DMS53 (cell line): ENCODE measurements around the gene ZMIZ1.
A peak's percentile ranks its signal among the peaks of the same experiment; 100 is the strongest.

Source experiments
- DNase-seq: peaks from one replicate; lab custom pipeline; 2025; lab: John Stamatoyannopoulos, UW

Gene ZMIZ1

DNA sequence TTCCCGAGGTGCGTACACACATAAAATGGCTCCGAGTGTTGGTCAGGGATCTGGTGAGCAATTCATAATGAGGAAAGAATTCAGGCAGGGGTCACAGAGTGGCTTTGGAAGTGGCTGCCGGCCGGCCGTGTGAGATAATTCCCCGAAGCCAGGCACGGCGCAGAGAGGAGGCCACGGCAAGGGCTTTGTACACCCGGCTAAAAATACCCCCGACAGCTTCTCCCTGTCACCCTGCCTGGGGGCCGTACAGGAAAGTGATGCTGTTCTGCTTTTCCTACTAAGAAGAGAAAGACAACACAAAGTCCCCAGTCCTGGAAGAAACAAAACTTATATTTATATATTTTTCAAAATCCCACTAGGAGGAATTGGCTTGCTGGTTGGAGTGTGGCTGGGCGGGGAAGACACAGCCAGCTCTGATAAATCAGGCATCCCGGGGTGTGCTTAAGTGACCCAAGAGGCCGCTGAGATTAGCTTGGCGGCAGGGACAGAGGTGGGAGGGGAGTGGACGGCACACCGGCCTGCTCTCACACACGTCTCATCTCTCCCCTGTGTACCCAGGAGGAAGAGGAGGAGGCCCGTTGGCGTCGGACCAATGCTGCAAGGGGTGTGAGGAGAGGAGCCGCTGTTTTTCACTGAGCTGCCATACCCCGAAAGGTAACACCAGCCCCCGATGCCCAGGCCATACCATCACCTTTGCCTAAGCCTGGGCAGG is 70.5 kb downstream of the ZMIZ1 start:
- DNase-seq = no peak

DNA sequence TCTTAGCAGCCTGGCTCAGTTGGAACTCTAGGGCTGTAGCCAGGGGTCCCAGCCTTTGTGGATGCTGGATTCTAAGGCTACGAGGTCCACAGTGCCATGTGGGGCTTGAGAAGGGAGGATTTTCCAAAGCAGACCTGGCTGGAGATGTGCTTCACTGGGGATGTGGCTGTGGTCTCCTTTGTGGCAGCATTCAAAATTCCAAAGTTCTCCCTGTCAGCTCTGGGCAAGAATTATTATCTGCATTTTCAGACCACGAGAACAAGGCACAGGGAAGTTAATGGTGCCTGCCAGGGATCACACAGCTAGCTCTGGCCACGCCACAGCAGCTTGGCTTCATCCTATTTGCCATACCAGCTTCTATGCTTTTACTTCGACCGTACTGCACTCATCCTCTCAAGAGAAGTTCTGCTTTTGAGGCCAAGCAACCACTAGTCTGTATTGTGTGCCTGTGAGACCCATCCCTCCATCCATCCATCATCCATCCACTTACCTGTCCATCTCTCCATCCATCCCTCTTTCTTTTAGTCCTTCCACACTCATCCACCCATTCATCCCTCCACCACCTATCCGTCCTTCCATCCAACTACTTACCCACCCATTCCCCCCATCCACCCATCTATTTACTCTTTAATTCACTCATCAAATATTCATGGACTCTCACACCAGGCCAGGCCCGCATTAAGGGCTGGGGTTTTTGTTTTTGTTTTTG is 71.5 kb downstream of the ZMIZ1 start:
- DNase-seq = no peak

DNA sequence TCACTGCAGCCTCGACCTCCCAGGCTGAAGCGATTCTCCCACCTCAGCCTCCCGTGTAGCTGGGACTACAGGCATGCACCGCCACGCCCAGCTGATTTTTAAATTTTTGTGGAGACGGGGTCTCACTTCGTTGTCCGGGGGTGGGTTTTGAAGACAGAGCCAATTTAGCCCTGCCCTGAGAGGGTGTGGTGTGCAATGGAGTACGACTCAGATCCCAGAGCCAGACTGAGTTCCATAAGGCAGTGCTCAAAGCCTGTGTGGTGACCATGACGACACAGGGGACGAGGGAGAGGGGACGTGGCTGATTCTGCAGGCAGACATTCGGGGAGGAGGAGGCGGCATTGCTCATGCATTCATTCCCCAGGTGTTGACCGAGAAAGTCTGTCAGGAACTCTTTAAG is 72.1 kb downstream of the ZMIZ1 start:
- DNase-seq = no peak

DNA sequence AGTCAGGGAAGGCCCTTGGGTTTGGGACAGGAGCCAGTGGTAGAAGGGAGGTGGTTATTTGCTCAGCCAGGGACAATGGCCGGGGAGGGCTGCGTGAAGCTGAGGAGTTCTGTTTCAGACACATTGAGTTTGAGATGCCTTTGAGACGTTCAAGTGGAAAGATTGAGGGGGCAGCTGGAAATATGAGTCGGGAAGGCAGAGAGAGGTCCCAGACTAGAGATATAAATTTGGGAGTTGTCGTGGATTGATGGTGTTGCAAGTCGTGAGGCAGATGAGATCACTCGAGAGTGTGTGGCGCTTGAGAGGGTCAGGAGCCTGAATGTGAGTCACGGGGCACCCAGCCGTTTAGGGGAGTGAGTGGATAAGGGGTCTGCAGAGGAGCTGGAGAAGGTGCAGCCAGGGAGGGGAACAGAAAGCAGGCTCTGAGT is 73.3 kb downstream of the ZMIZ1 start:
- no peak for DNase-seq

DNA sequence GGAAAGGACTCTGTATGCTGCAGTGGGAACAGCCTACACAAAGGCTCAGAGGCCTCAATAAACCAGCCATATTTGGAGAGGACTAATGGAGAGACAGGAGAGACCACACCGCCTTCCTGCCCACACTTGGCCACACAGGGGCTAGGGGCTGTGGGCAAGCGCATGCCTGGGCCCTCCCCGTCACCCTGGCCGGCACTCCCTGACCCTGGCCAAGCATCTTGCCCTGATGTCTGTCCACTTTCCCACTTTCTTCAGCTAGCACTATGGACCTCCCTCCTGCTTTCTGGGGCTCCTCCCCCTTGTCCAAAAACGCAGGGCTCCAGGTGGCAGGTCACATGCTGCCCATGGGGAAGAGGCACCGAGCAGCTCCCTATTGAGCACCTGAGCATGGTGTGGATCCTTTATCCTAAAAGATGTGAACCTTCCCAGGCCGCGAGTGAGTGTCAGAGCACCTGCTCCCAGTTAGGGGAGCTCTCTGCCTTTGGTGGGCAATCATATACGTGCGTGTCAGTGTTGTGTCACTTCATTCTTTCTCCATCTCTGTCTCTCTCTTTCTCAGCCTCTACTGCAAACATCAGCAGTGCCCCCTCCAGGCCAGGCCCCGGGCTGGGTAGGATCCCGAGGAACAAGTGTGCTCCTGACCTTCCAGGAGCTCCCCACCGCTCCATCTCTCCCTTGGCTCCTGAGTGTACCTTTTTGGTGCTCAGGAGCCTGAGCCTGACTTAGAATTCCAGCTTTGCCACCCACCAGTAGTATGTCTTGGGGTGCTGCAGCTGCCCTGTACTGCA is 74.0 kb downstream of the ZMIZ1 start:
- no peak for DNase-seq

GRCh38 chr10:79143879-79144278 is 75.1 kb downstream of the ZMIZ1 start:
- no peak for DNase-seq

- DNase-seq = no peak
These were observed 75.8 kb downstream of the ZMIZ1 start for GRCh38 chr10:79144351-79145173.

GRCh38 chr10:79145174-79145483 is 76.4 kb downstream of the ZMIZ1 start:
- no peak for DNase-seq

DNA sequence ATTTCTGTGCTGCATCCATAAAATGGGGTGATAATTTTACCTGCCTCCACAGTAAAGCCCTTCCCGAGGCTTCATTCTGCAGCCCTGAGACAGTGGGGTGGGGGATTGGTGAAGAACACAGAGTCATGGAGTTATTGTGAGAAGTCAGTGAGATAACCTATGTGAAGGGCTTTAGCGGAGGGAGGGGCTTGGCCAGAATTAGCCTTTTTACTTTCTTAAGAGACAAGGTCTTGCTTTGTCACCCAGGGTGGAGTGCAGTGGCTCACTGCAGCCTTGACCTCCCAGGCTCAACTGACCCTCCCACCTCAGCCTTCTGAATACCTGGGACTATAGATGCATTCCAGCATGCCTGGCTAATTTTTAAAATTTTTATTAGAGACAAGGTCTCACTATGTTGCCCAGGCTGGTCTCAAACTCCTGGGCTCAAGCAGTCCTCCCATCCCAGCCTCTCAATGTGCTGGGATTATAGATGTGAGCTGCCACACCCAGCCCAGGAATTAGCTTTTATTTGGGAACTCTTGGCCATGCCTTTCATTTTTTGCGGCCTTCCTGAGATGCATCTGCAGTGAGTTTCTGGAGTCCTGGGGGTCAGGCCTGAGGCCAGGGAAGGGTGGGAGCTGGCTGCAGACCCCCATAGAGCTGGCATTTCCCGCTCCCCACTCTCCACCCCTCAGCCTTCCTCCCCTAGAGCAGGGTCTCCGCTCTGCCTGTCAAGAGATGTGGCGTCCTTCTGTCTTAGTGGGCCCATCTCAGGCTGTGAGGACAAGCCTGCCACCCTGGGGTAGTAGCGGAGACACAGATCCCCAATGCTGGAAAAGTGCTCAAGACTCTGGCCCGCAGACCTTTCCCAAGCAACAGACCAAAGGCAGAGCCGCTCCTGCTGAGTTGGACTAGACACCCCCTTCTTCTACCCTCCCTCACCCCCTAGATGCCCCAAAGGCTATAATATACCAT is 77.0 kb downstream of the ZMIZ1 start:
- no peak for DNase-seq

GRCh38 chr10:79146611-79147130 is 77.9 kb downstream of the ZMIZ1 start:
- peak; percentile 26 for DNase-seq

DNA sequence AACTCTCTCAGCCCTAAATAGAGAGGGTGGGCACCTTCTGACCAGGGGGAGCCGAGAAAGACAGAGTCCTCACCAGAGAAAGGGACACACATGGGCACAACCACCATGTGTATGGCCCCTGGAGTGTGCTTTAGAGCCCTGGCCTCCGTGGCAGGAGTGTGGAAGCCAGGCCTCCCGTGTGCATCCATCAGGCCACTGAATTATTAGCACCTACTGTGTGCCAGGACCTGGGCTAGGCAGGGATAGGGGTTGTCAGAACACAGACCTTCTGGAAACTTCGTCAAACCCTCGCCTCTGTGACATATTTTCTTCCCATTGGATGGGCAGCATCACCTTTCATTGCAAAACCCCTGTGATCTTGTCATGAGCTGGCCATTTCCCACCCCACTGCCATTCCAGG is 78.5 kb downstream of the ZMIZ1 start:
- DNase-seq = no peak

- no peak for DNase-seq
These were observed 79.2 kb downstream of the ZMIZ1 start for GRCh38 chr10:79147796-79148451.

- DNase-seq = no peak
These were observed 79.9 kb downstream of the ZMIZ1 start for GRCh38 chr10:79148452-79149344.

GRCh38 chr10:79149345-79149661 is 80.5 kb downstream of the ZMIZ1 start:
- no peak for DNase-seq

DNA sequence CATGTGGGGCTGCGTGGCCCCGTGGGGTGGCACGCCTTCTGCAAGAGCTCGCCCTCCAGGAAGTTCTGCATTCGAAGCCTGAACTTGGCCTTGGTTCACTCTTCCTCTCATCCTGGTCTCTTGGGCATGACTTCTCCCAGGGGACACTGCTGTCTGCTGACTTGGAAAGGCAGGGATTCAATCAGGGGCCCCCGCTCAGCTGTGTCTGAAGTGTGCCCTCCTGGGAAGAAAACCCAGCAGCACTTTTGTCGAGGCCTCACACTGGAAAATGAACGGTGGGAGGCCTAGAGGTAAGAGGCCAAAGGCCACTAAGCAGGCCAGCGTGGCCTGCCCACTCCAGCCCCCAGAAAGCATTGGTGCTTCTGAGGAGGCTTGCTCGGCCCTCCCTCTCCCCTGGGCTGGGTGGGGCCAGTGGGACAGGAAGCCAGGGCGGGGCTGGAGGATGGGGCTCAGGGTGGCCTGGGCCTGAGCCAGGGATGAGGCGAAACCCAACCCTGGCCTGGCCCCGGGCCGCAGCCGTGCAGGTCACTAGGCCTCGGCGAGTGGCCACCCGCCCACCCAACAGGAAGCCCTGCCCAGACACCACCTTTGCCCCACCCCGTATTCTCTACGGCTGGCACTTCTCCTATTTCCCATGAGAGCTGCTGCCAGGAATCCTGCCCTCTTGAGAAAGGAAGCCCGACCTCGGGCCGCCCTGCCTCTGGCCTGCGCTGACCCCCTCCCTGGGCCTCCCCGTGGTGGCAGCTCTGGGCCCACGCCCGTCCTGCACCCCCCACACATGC is 81.1 kb downstream of the ZMIZ1 start:
- DNase-seq = no peak

DNA sequence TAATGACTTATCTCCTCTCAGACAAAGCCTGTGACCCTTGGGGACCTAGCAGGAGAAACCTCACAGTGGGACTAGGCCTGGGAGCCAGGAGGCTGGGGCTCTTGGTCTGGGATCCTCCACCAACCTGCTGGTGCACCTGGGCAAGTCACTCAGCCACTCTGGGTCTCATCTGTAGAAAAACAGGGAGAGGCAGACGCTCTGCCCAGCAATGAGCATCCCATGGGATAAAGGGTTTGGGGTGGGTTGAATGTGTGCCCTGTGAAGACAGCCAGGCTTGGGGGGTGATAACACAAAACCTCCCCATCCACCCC is 81.6 kb downstream of the ZMIZ1 start:
- DNase-seq = no peak

DNA sequence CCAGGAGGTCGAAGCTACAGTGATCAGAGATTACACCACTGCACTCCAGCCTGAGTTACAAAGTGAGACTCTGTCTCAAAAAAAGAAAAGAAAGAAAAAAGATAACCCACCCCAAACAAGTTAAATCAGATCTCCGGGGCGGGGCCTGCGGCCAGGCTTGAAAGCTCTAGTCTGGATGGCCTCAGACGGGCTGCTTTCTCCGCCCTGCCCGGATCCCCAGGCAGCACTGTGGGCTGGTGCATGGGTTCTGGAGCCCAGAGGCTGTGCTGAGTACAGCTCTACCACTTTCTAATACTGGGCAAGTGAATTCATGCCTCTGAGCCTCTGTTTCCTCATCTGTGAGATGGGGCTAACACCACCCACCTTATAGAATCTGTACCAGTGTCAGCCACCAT is 83.7 kb downstream of the ZMIZ1 start:
- no peak for DNase-seq

DNA sequence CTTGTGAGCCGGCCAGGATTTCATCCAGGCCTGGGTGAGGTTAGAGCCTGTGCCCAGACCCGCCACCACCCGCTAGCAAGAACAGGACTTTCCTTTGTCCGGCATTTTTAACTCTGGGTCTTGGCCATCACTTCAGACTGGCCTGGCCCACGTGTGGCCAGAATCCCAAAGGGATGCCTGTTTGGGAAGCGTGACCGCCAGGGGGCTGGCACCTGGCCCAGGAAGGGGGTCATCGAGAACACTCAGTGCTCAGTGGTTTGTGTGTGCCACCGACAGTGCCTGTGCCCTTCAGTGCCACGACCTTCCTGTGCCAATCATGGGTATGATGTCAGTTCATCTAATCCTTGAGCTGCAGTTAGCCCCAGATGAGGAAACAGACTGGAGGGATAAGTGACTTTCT is 85.0 kb downstream of the ZMIZ1 start:
- DNase-seq = no peak
